Activated naive CD8-positive, alpha-beta T cell treated with anti-CD3 and anti-CD28 coated beads for 36 hours (primary cell): ENCODE results near the gene OR2H1. TPM values are rescaled to one million over a fixed set of nuclear protein-coding genes. Genes with fewer than 3 reads are reported as not detected.
"Not testable (repeated sequence)": the region's sequence is repeated elsewhere in the genome, so short reads cannot be mapped to it uniquely, and the experiment has no call there.

Experiments used
- DNase-seq: peaks from one replicate; pipeline ENCODE4 v3.0.0; 2021
- H3K27ac Mint-ChIP-seq: one replicate; pipeline ENCODE4 v1.8.0; 2022; ENCODE audit warnings: mild to moderate bottlenecking, moderate library complexity, mixed read lengths
- H3K27me3 Mint-ChIP-seq: one replicate; pipeline ENCODE4 v1.8.0; 2022; ENCODE audit warnings: mild to moderate bottlenecking, mixed read lengths
- H3K36me3 Mint-ChIP-seq: one replicate; pipeline ENCODE4 v1.8.0; 2021; ENCODE audit warnings: mild to moderate bottlenecking, mixed read lengths
- H3K4me1 Mint-ChIP-seq: one replicate; pipeline ENCODE4 v1.8.0; 2021; ENCODE audit warnings: mixed read lengths
- H3K4me3 Mint-ChIP-seq: one replicate; pipeline ENCODE4 v1.8.0; 2022; ENCODE audit warnings: mild to moderate bottlenecking, moderate library complexity, mixed read lengths
- H3K9me3 Mint-ChIP-seq: one replicate; pipeline ENCODE4 v1.8.0; 2022; ENCODE audit warnings: mixed read lengths
- total RNA-seq, 2 experiments: library from RNA; stranded (reverse); gene quantifications; one replicate each; pipeline ENCODE4 v1.2.3, GENCODE V29; 2021

The OR2H1 gene
- total RNA-seq, result not detected

- H3K9me3 Mint-ChIP-seq, result no peaks in the 10 kb centered on the region
- H3K4me1 Mint-ChIP-seq, result no peaks in the 10 kb centered on the region
- H3K36me3 Mint-ChIP-seq, result no peaks in the 10 kb centered on the region
- no peak for DNase-seq
- H3K4me3 Mint-ChIP-seq, result no peak within 1 kb of the TSS
- H3K27me3 Mint-ChIP-seq, result peaks cover 18% of the 10 kb centered on the region
- no peak within 1 kb of the TSS for H3K27ac Mint-ChIP-seq
Measured at GRCh38 chr6:29456971-29457370, at the start of gene OR2H1, which contains the start of gene OR11A1. OR2H1 (plus strand) TSS chr6:29457155; CDS start chr6:29461770, 4,615 bp downstream. OR11A1 (minus strand) TSS chr6:29457071; CDS start chr6:29427641, 29,430 bp downstream.

DNA sequence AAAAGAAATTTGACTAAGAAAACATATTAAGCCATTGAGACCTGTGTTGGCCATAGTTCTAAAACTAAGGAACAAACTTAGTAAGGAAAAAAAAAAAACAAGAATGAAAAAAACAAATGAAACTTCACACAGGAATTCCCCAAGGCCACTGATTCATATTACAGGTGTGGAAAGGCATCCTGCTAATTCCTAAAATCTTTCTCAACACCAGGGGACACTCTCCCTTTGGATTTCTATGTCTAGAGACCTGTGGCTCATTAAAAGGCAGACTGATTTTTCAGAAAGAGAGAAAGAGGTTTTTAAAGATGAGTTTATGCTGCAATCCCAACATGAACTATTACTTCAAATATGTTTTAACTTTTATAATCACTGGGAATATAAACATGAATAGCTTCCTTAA is 42.4 kb upstream of the OR2H1 start, which contains the start of gene OR12D1:
Gene OR12D1, plus strand, starts transcription at position 341 of the 400 bp plus-strand sequence.
- no peak within 1 kb of the TSS for H3K4me3 Mint-ChIP-seq
- DNase-seq, result no peak
- H3K27me3 Mint-ChIP-seq, result peaks cover 63% of the 10 kb centered on the region
- H3K27ac Mint-ChIP-seq, result no peak within 1 kb of the TSS
- H3K36me3 Mint-ChIP-seq, result no peaks in the 10 kb centered on the region
- H3K9me3 Mint-ChIP-seq, result peaks cover 17% of the 10 kb centered on the region
- no peaks in the 10 kb centered on the region for H3K4me1 Mint-ChIP-seq

GRCh38 chr6:29419516-29419915 is 37.4 kb upstream of the OR2H1 start:
- H3K4me3 Mint-ChIP-seq, result no peak overlapping the region
- peaks cover 2% of the 10 kb centered on the region for H3K9me3 Mint-ChIP-seq
- no peaks in the 10 kb centered on the region for H3K4me1 Mint-ChIP-seq
- H3K27ac Mint-ChIP-seq, result no peak overlapping the region
- peaks cover 59% of the 10 kb centered on the region for H3K27me3 Mint-ChIP-seq
- H3K36me3 Mint-ChIP-seq, result no peaks in the 10 kb centered on the region
- no peak for DNase-seq

- Mint-ChIP-seq H3K27ac (no peak overlapping the region), H3K9me3 (peaks cover 2% of the 10 kb centered on the region), H3K27me3 (peaks cover 61% of the 10 kb centered on the region), H3K4me3 (no peak overlapping the region), H3K36me3 (no peaks in the 10 kb centered on the region), H3K4me1 (no peaks in the 10 kb centered on the region)
- DNase-seq, result no peak
Measured at GRCh38 chr6:29424168-29424567, 32.8 kb upstream of the OR2H1 start.

GRCh38 chr6:29424575-29424974 is 32.4 kb upstream of the OR2H1 start:
- no peak overlapping the region for H3K4me3 Mint-ChIP-seq
- no peak for DNase-seq

GRCh38 chr6:29425075-29425474 is 31.9 kb upstream of the OR2H1 start:
- Mint-ChIP-seq H3K27ac (no peak overlapping the region), H3K27me3 (peaks cover 57% of the 10 kb centered on the region)
- DNase-seq, result no peak

More at GRCh38 chr6:29424575-29424974, 32.4 kb upstream of the OR2H1 start:
- Mint-ChIP-seq H3K4me1 (no peaks in the 10 kb centered on the region), H3K36me3 (no peaks in the 10 kb centered on the region), H3K27ac (no peak overlapping the region), H3K9me3 (peaks cover 2% of the 10 kb centered on the region), H3K27me3 (peaks cover 61% of the 10 kb centered on the region)

GRCh38 chr6:29426654-29427053 is 30.3 kb upstream of the OR2H1 start:
- Mint-ChIP-seq H3K9me3 (no peaks in the 10 kb centered on the region), H3K27ac (no peak overlapping the region), H3K4me1 (no peaks in the 10 kb centered on the region), H3K27me3 (peaks cover 48% of the 10 kb centered on the region), H3K36me3 (no peaks in the 10 kb centered on the region), H3K4me3 (no peak overlapping the region)
- no peak for DNase-seq

More at GRCh38 chr6:29425075-29425474, 31.9 kb upstream of the OR2H1 start:
- Mint-ChIP-seq H3K4me3 (no peak overlapping the region), H3K9me3 (peaks cover 2% of the 10 kb centered on the region), H3K4me1 (no peaks in the 10 kb centered on the region), H3K36me3 (no peaks in the 10 kb centered on the region)

- not testable (repeated sequence) for DNase-seq, H3K36me3 Mint-ChIP-seq, H3K4me3 Mint-ChIP-seq, H3K27ac Mint-ChIP-seq, H3K9me3 Mint-ChIP-seq, H3K4me1 Mint-ChIP-seq
- H3K27me3 Mint-ChIP-seq, result peaks cover 58% of the 10 kb centered on the region
Measured at GRCh38 chr6:29436730-29437129, 20.2 kb upstream of the OR2H1 start.

DNA sequence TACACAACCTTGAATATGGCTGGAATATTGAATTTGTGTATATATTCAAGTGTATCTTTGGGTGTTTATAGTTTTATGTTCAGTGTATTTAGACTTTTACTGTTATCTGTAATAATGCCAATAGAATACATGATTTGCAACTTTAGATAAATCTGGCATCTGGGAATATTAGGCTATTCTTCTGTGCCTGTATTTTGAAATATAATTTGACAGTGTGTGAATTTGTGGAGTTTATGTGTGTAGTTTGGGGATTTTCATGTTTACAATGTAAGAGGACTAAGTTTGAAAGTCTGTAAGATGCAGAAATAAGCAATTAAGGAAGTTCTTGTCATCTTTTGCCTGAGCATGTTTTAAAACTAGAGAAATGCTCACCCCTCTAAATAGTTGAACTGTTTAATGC is 17.9 kb upstream of the OR2H1 start, which contains the start of gene OR10C1:
Gene OR10C1, plus strand, starts transcription at position 301 of the 400 bp plus-strand sequence. CDS start 710 bp downstream, outside the sequence.
- DNase-seq, result no peak
- Mint-ChIP-seq H3K27ac (no peak within 1 kb of the TSS), H3K9me3 (no peaks in the 10 kb centered on the region), H3K27me3 (peaks cover 51% of the 10 kb centered on the region), H3K4me1 (no peaks in the 10 kb centered on the region), H3K4me3 (no peak within 1 kb of the TSS), H3K36me3 (no peaks in the 10 kb centered on the region)

GRCh38 chr6:29442719-29443118 is 14.2 kb upstream of the OR2H1 start:
- Mint-ChIP-seq H3K27me3 (peaks cover 54% of the 10 kb centered on the region), H3K9me3 (no peaks in the 10 kb centered on the region), H3K4me1 (no peaks in the 10 kb centered on the region), H3K4me3 (no peak overlapping the region), H3K36me3 (no peaks in the 10 kb centered on the region), H3K27ac (no peak overlapping the region)
- DNase-seq, result no peak

- H3K9me3 Mint-ChIP-seq, H3K27ac Mint-ChIP-seq, DNase-seq, H3K4me1 Mint-ChIP-seq, H3K4me3 Mint-ChIP-seq, H3K36me3 Mint-ChIP-seq: not testable (repeated sequence)
- peaks cover 58% of the 10 kb centered on the region for H3K27me3 Mint-ChIP-seq
Measured at GRCh38 chr6:29444031-29444430, 12.9 kb upstream of the OR2H1 start.

DNA sequence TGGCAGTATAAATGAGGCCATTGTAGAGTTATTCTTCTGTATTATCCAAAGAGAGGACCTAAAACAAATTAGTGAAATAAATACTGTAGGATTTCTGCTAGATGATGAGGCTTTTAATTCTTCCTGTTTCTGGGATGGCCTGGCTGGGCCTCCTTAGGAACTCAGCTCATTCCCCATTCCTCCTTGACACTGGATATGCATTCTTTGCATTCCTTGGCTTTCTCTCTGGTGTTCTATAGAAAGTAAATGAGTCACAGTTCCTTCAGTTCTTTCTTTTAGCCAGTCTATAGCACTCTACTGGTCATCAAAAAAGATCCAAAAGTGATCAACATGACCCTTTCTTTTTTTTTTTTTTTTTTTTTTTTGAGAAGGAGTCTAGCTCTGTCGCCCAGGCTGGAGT is 9.3 kb upstream of the OR2H1 start:
- Mint-ChIP-seq H3K27me3 (peaks cover 58% of the 10 kb centered on the region), H3K9me3 (peaks cover 3% of the 10 kb centered on the region), H3K36me3 (no peaks in the 10 kb centered on the region), H3K4me3 (no peak overlapping the region), H3K27ac (no peak overlapping the region), H3K4me1 (no peaks in the 10 kb centered on the region)
- no peak for DNase-seq

- H3K4me3 Mint-ChIP-seq, result no peak overlapping the region
Measured at GRCh38 chr6:29451471-29452193, 5.3 kb upstream of the OR2H1 start.

DNA sequence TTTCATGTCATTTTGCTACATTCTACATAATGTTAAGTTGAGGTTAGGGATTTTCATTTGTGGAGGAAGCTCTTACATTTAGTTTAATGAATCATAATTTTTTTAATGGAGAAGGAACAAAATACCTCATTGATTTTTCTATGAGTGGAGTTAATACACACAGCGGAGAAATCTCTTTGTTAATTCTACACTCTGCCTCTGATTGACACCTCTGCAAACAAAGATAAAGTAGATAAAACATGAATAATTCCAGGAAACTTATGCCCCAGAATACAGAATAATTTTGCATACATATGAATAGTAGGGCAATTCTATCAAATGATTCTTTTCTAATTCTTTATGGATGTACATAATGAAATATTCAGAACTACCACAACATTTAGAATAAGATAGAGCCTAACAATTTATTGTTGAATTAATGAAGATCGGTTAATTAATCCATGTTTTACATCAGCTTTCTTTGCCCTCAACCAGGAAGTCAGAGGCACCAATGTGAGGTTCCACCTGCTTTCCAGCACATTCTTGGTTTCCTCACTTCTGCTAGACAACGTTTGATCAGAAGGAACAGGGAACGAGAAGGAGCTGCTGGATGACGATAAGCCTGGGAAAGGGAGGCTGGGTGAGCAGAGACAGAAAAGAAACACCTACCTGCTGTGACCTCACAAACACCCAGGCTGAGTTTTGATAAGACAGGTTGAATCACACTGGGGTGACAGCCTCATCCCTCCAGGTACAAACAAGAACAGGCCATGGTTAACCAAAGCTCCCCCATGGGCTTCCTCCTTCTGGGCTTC is 4.3 kb downstream of the OR2H1 start:
- Mint-ChIP-seq H3K9me3 (no peaks in the 10 kb centered on the region), H3K27me3 (peaks cover 12% of the 10 kb centered on the region)
- no peak for DNase-seq

More at GRCh38 chr6:29451471-29452193, 5.3 kb upstream of the OR2H1 start:
- Mint-ChIP-seq H3K27me3 (peaks cover 47% of the 10 kb centered on the region), H3K4me1 (no peaks in the 10 kb centered on the region), H3K27ac (no peak overlapping the region), H3K36me3 (no peaks in the 10 kb centered on the region), H3K9me3 (peaks cover 3% of the 10 kb centered on the region)
- DNase-seq, result no peak

DNA sequence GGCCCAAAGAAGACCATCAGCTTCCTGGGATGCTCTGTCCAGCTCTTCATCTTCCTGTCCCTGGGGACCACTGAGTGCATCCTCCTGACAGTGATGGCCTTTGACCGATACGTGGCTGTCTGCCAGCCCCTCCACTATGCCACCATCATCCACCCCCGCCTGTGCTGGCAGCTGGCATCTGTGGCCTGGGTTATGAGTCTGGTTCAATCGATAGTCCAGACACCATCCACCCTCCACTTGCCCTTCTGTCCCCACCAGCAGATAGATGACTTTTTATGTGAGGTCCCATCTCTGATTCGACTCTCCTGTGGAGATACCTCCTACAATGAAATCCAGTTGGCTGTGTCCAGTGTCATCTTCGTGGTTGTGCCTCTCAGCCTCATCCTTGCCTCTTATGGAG is 5.1 kb downstream of the OR2H1 start:
- no peak overlapping the region for H3K4me3 Mint-ChIP-seq
- H3K9me3 Mint-ChIP-seq, result no peaks in the 10 kb centered on the region
- no peaks in the 10 kb centered on the region for H3K4me1 Mint-ChIP-seq
- H3K27ac Mint-ChIP-seq, result no peak overlapping the region
- no peaks in the 10 kb centered on the region for H3K36me3 Mint-ChIP-seq
- peaks cover 12% of the 10 kb centered on the region for H3K27me3 Mint-ChIP-seq
- no peak for DNase-seq

More for the DNA sequence above, 4.3 kb downstream of the OR2H1 start:
- no peaks in the 10 kb centered on the region for H3K36me3 Mint-ChIP-seq
- no peak overlapping the region for H3K27ac Mint-ChIP-seq
- no peaks in the 10 kb centered on the region for H3K4me1 Mint-ChIP-seq
- H3K4me3 Mint-ChIP-seq, result no peak overlapping the region
